ENCODE results near the gene TMEM203. TPM values are rescaled to one million over a fixed set of nuclear protein-coding genes. Genes with fewer than 3 reads are reported as not detected.

Gene TMEM203
- total and polyA plus RNA-seq, 10 of the 15 experiments (the other 5 are each of a cell fraction or from before 2014, with no cell fraction given): 7.2 to 68.1 (median 33.8) TPM

GRCh38 chr9:137227054-137227852, 21.8 kb upstream of the TMEM203 start, which contains the start of gene RNF224 (continued):
- no peak for TF ChIP-seq TCF12 (IDR thresholded peaks at IDR 0.05; ENCODE audit: low read depth, low read length)
- peak; percentile 98 for TF ChIP-seq SMC3 (IDR thresholded peaks at IDR 0.05; ENCODE audit: borderline replicate concordance, low read length)
- TF ChIP-seq MTA2 (IDR thresholded peaks at IDR 0.05; ENCODE audit: low read depth): 0 out of 2 replicates have a peak, but pooled peaks have one; percentile 14
- no peak for TF ChIP-seq STAT3 (IDR thresholded peaks at IDR 0.05; ENCODE audit: low read depth, low read length)
- TF ChIP-seq, protein P1, sequence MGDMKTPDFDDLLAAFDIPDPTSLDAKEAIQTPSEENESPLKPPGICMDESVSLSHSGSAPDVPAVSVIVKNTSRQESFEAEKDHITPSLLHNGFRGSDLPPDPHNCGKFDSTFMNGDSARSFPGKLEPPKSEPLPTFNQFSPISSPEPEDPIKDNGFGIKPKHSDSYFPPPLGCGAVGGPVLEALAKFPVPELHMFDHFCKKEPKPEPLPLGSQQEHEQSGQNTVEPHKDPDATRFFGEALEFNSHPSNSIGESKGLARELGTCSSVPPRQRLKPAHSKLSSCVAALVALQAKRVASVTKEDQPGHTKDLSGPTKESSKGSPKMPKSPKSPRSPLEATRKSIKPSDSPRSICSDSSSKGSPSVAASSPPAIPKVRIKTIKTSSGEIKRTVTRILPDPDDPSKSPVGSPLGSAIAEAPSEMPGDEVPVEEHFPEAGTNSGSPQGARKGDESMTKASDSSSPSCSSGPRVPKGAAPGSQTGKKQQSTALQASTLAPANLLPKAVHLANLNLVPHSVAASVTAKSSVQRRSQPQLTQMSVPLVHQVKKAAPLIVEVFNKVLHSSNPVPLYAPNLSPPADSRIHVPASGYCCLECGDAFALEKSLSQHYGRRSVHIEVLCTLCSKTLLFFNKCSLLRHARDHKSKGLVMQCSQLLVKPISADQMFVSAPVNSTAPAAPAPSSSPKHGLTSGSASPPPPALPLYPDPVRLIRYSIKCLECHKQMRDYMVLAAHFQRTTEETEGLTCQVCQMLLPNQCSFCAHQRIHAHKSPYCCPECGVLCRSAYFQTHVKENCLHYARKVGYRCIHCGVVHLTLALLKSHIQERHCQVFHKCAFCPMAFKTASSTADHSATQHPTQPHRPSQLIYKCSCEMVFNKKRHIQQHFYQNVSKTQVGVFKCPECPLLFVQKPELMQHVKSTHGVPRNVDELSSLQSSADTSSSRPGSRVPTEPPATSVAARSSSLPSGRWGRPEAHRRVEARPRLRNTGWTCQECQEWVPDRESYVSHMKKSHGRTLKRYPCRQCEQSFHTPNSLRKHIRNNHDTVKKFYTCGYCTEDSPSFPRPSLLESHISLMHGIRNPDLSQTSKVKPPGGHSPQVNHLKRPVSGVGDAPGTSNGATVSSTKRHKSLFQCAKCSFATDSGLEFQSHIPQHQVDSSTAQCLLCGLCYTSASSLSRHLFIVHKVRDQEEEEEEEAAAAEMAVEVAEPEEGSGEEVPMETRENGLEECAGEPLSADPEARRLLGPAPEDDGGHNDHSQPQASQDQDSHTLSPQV (IDR thresholded peaks at IDR 0.05): 0 out of 2 replicates have a peak, but pooled peaks have one; percentile 62
- TF ChIP-seq RFX5 (IDR thresholded peaks at IDR 0.05; ENCODE audit: low read depth, low read length): no peak
- TF ChIP-seq SMAD5 (IDR thresholded peaks at IDR 0.05; ENCODE audit: low read depth): no peak
- TF ChIP-seq KLF5 (IDR thresholded peaks at IDR 0.05; ENCODE audit: partially characterized antibody): no peak
- peak; percentile 67 for TF ChIP-seq GATAD2B (conservative IDR thresholded peaks at IDR 0.05; ENCODE audit: low read depth)
- TF ChIP-seq, protein P2, sequence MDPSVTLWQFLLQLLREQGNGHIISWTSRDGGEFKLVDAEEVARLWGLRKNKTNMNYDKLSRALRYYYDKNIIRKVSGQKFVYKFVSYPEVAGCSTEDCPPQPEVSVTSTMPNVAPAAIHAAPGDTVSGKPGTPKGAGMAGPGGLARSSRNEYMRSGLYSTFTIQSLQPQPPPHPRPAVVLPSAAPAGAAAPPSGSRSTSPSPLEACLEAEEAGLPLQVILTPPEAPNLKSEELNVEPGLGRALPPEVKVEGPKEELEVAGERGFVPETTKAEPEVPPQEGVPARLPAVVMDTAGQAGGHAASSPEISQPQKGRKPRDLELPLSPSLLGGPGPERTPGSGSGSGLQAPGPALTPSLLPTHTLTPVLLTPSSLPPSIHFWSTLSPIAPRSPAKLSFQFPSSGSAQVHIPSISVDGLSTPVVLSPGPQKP (IDR thresholded peaks at IDR 0.05; ENCODE audit: low read depth, low read length): peak; percentile 24; the same call in 1 of the 2 replicates
- TF ChIP-seq MEF2B (IDR thresholded peaks at IDR 0.05; ENCODE audit: partially characterized antibody, poor library complexity, severe bottlenecking): peak; percentile 51
- no peak for TF ChIP-seq WRNIP1 (IDR thresholded peaks at IDR 0.05; ENCODE audit: borderline replicate concordance, low read depth, low read length)
- peak; percentile 57; the same call in 1 of the 2 replicates for TF ChIP-seq DPF2 (IDR thresholded peaks at IDR 0.05)
- TF ChIP-seq, protein P3, sequence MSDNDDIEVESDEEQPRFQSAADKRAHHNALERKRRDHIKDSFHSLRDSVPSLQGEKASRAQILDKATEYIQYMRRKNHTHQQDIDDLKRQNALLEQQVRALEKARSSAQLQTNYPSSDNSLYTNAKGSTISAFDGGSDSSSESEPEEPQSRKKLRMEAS (IDR thresholded peaks at IDR 0.05; ENCODE audit: low read depth, low read length): peak; percentile 53; the same call in 1 of the 2 replicates
- no peak for TF ChIP-seq MTA3 (IDR thresholded peaks at IDR 0.05; ENCODE audit: borderline replicate concordance, low read length)
- TF ChIP-seq RBBP5 (conservative IDR thresholded peaks at IDR 0.05): no peak
- TF ChIP-seq STAT1 (conservative IDR thresholded peaks at IDR 0.05): 0 out of 2 replicates have a peak, but pooled peaks have one; percentile 37
- TF ChIP-seq YY1 (IDR thresholded peaks at IDR 0.05; ENCODE audit: low read depth, low read length): peak; percentile 68; the same call in 1 of the 2 replicates
- TF ChIP-seq, protein P4, sequence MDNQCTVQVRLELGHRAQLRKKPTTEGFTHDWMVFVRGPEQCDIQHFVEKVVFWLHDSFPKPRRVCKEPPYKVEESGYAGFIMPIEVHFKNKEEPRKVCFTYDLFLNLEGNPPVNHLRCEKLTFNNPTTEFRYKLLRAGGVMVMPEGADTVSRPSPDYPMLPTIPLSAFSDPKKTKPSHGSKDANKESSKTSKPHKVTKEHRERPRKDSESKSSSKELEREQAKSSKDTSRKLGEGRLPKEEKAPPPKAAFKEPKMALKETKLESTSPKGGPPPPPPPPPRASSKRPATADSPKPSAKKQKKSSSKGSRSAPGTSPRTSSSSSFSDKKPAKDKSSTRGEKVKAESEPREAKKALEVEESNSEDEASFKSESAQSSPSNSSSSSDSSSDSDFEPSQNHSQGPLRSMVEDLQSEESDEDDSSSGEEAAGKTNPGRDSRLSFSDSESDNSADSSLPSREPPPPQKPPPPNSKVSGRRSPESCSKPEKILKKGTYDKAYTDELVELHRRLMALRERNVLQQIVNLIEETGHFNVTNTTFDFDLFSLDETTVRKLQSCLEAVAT (IDR thresholded peaks at IDR 0.05): no peak
- TF ChIP-seq HDGF (IDR thresholded peaks at IDR 0.05): peak; percentile 57; the same call in 1 of the 2 replicates

All from GM12878 (cell line).